ENCODE results near the gene TULP1. TPM values are rescaled to one million over a fixed set of nuclear protein-coding genes. Genes with fewer than 3 reads are reported as not detected.
"Not testable (repeated sequence)": the region's sequence is repeated elsewhere in the genome, so short reads cannot be mapped to it uniquely, and the experiment has no call there.

TULP1 gene
- total RNA-seq, 1 donor from 2014 or later: not detected

DNA sequence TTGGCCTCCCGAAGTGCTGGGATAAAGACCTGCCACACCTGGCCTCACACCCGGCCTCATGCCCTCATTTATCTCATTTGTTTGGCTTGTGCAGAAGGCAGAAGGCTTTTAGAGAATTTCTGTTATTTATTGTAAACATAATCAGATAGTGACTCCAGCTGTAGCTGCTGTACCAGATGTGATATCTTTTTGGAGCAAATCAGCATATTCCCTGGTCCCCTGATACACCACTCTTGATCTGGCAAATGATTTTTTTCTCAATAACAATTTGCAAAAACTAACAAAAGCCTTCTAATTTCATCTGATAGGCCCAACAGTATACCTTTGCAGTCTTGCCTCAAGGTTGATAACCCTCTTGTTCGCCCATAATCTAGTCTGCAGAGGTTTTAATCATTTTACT lies 26.5 kb upstream of the TULP1 start:
- Mint-ChIP-seq H3K27ac (no peak overlapping the region), H3K9me3 (no peaks in the 10 kb centered on the region), H3K4me1 (ENCODE audit: low read depth) (peaks cover 4% of the 10 kb centered on the region), H3K36me3 (ENCODE audit: low read depth) (no peaks in the 10 kb centered on the region), H3K4me3 (no peak overlapping the region), H3K27me3 (ENCODE audit: insufficient read depth) (peaks cover 13% of the 10 kb centered on the region)
- no peak for DNase-seq (ENCODE audit: low spot score)
- intact Hi-C loops (cut with micrococcal nuclease): no loop called here

DNA sequence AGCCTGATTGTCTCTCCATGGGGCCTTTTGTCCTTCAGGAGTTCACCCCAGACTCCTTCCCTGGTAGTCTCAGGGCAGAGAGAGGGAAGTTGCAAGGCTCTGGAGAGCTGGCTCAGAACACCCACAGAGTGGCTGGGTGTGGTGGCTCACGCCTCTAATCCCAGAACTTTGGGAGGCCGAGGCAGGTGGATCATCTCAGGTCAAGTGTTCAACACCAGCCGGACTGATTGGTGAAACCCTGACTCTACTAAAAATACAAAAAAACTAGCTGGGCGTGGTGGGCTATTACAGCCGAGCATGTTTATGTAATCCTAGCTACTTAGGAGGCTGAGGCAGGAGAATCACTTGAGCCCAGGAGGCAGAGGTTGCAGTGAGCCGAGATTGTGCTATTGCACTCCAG lies 23.2 kb upstream of the TULP1 start:
- not testable (repeated sequence) for H3K4me1 Mint-ChIP-seq (ENCODE audit: low read depth); H3K4me3 Mint-ChIP-seq; H3K36me3 Mint-ChIP-seq (ENCODE audit: low read depth)

DNA sequence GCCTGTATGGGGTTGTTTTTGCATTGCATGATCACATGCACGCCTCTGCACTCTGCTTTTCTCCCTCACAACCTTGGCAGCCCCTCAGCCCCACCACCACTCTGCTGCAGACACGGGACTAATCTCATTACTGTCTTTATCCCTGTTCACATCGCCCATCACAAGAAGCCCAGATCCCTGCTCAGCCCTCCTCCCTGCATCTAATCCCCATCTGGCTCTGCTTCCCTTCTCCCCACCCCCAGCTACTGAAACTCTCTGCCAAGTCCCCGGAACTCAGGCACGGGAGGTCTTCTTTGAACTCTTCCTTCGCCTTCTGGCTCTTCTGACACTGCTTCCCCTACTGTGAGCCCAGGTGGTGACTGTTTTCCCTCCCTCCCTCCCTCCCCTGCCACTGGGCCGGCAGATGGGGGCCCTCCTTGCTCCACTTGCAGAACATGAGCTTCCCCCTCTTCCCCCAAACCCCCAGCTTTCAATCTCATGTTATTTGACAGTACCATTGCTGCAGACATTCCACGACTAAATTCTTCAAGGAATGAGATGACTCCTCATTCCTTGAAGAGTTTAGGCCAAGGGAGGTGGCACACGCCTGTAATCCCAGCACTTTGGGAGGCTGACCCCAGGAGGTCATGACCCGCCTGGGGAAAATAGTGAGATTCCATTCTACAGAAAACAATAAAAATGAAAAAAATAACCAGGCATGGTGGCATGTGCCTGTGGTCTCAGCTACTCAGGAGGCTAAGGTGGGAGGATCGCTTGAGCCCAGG lies 21.9 kb upstream of the TULP1 start:
- no peak for DNase-seq (ENCODE audit: low spot score)
- intact Hi-C loops (cut with micrococcal nuclease): no loop called here
- Mint-ChIP-seq H3K27me3 (ENCODE audit: insufficient read depth) (peaks cover 18% of the 10 kb centered on the region), H3K4me3 (no peak overlapping the region), H3K9me3 (no peaks in the 10 kb centered on the region), H3K4me1 (ENCODE audit: low read depth) (peaks cover 6% of the 10 kb centered on the region), H3K27ac (no peak overlapping the region), H3K36me3 (ENCODE audit: low read depth) (no peaks in the 10 kb centered on the region)

More for the DNA sequence above, 23.2 kb upstream of the TULP1 start:
- DNase-seq (ENCODE audit: low spot score); H3K27ac Mint-ChIP-seq; intact Hi-C loops (cut with micrococcal nuclease); H3K9me3 Mint-ChIP-seq: not testable (repeated sequence)
- H3K27me3 Mint-ChIP-seq (ENCODE audit: insufficient read depth): peaks cover 18% of the 10 kb centered on the region

DNA sequence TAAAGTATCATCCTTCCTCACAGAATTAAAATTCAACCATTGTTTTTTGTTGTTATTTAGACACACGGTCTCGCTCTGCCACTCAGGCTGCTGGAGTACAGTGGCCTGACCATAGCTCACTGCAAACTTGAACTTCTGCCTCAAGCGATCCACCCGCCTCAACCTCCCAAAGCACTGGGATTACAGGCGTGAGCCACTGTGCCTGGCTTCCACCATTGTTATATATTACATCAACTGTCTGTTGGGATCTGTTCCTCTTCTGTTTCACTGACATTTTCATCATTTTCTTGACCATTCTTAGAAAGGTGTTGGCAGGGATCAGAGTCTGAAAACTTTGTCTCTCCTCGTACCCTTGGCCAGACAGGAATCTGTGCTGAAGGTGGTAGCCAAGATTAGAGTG lies 21.3 kb upstream of the TULP1 start:
- Mint-ChIP-seq H3K4me1 (ENCODE audit: low read depth) (peaks cover 6% of the 10 kb centered on the region), H3K9me3 (no peaks in the 10 kb centered on the region), H3K4me3 (no peak overlapping the region), H3K27me3 (ENCODE audit: insufficient read depth) (peaks cover 18% of the 10 kb centered on the region), H3K36me3 (ENCODE audit: low read depth) (no peaks in the 10 kb centered on the region), H3K27ac (no peak overlapping the region)
- DNase-seq (ENCODE audit: low spot score): no peak
- intact Hi-C loops (cut with micrococcal nuclease): no loop called here

GRCh38 chr6:35532126-35532525 lies 19.4 kb upstream of the TULP1 start:
- Mint-ChIP-seq H3K4me3 (no peak overlapping the region), H3K9me3 (no peaks in the 10 kb centered on the region), H3K36me3 (ENCODE audit: low read depth) (no peaks in the 10 kb centered on the region), H3K27me3 (ENCODE audit: insufficient read depth) (peaks cover 15% of the 10 kb centered on the region), H3K4me1 (ENCODE audit: low read depth) (peaks cover 6% of the 10 kb centered on the region), H3K27ac (no peak overlapping the region)
- DNase-seq (ENCODE audit: low spot score): no peak
- intact Hi-C loops (cut with micrococcal nuclease): no loop called here

DNA sequence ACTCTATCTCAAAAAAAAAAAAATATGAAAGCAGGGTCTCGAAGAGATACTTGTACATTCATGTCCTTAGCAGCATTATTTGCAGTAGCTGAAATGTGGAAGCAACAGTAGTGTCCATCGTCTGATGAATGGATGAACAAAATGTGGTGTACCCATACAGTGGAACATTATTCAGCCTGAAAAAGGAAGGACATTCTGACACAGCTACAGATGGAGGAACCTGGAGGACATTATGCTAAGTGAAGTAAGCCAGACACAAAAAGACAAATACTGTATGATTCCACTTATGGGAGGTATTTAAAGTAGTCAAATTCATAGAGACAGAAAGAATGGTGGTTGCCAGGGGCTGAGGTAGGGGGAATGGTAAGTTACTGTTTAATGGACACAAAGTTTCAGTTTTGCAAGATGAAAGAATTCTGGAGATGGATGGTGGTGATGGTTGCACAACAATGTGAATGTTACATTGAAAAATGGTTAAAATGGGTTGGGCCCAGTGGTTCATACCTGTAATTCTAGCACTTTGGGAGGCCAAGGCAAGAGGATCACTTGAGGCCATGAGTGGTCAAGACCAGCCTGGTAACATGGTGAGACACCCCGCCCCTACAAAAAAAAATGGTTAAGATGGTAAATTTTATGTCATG lies 11.8 kb upstream of the TULP1 start:
- no peak for DNase-seq (ENCODE audit: low spot score)
- Mint-ChIP-seq H3K27ac (no peak overlapping the region), H3K36me3 (ENCODE audit: low read depth) (no peaks in the 10 kb centered on the region), H3K9me3 (no peaks in the 10 kb centered on the region), H3K4me3 (no peak overlapping the region), H3K27me3 (ENCODE audit: insufficient read depth) (peaks cover 12% of the 10 kb centered on the region), H3K4me1 (ENCODE audit: low read depth) (peaks cover 19% of the 10 kb centered on the region)
- intact Hi-C loops (cut with micrococcal nuclease): loop anchor here (5.0 kb wide), 1 partner anchor 233 kb away; no protein-coding TSS in a partner anchor

DNA sequence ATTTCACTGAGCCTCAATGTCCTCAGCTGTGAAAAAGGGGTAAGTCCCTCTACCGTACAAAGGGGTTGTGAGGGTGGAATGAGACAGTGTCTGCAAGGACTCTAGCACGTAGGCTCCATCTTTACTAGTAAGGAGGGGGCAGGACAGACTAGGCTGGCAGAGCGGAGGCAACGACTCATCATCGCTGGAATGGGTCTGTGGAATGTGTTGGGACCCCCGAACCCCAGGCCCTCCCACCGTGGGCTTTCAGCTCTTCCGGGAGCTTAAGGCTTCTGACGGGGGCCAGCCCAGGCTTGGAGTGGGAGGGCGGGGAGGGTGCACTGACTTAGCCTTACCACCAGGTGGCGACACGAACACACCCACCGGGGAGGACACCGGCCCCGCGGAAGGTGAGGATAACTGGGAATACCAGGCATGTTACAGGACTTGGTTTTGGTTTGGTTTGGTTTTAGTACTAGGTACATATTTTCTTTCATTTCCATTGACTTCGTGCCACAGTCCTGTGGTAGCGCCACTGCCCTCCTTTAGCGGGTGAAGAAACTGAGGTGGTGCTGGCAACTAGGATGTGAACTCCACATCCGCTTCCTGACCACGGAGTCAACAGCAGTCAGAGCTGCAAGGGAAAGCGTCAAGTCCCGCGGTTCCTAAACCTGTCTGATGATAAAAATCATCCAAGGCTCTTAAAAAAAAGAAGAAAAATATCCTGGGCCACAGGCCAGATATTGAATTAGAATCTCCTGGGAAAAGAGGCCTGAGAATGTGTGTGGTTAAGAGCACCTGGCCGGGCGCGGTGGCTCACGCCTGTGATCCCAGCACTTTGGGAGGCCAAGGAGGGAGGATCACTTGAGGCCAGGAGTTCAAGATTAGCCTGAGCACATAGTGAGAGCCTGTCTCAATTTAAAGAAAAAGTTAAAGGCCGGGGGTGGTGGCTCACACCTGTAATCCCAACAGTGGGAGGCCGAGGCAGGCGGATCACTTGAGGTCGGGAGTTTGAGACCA lies 10.3 kb upstream of the TULP1 start:
- peaks cover 19% of the 10 kb centered on the region for H3K4me1 Mint-ChIP-seq (ENCODE audit: low read depth)
- H3K4me3 Mint-ChIP-seq: peak overlapping the region; percentile 69
- H3K36me3 Mint-ChIP-seq (ENCODE audit: low read depth): no peaks in the 10 kb centered on the region
- H3K9me3 Mint-ChIP-seq: no peaks in the 10 kb centered on the region
- peaks cover 12% of the 10 kb centered on the region for H3K27me3 Mint-ChIP-seq (ENCODE audit: insufficient read depth)
- intact Hi-C loops (cut with micrococcal nuclease): loop anchor here (1.0 to 5.0 kb wide), 6 partner anchors 29 to 838 kb away; partner anchors contain the start of gene ARMC12
- DNase-seq (ENCODE audit: low spot score): peak; percentile 48
- H3K27ac Mint-ChIP-seq: peak overlapping the region; percentile 52

DNA sequence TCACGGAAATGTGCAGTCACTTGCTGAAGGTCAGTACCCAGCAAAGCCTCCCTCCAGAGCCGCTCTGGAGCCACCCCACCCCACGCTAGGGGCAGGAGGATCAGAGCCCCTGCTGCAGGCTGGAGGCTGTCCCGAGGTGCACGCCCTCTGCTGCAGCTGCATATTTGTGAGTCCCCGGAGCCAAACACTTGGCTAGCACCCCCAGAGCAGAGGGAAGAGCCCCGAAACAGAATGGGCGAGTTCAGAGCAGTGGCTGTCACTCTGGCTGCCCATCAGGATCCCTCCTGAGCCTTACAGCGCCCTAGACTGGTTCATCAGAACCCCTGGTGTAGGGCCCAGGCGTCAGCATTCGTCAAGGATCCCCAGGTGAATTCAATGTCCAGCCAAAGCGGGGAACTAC lies 9.5 kb upstream of the TULP1 start:
- intact Hi-C loops (cut with micrococcal nuclease): loop anchor here (2.0 to 5.0 kb wide), 3 partner anchors 63 to 839 kb away; no protein-coding TSS in a partner anchor
- Mint-ChIP-seq H3K4me3 (no peak overlapping the region), H3K9me3 (no peaks in the 10 kb centered on the region), H3K27ac (no peak overlapping the region), H3K27me3 (ENCODE audit: insufficient read depth) (peaks cover 10% of the 10 kb centered on the region), H3K4me1 (ENCODE audit: low read depth) (peaks cover 19% of the 10 kb centered on the region), H3K36me3 (ENCODE audit: low read depth) (no peaks in the 10 kb centered on the region)
- no peak for DNase-seq (ENCODE audit: low spot score)

GRCh38 chr6:35521235-35521634 lies 8.5 kb upstream of the TULP1 start:
- H3K4me1 Mint-ChIP-seq (ENCODE audit: low read depth): peaks cover 19% of the 10 kb centered on the region
- intact Hi-C loops (cut with micrococcal nuclease): loop anchor here (5.0 kb wide), 1 partner anchor 236 kb away; no protein-coding TSS in a partner anchor
- peaks cover 6% of the 10 kb centered on the region for H3K27me3 Mint-ChIP-seq (ENCODE audit: insufficient read depth)
- H3K36me3 Mint-ChIP-seq (ENCODE audit: low read depth): no peaks in the 10 kb centered on the region
- no peak overlapping the region for H3K27ac Mint-ChIP-seq
- no peak overlapping the region for H3K4me3 Mint-ChIP-seq
- no peak for DNase-seq (ENCODE audit: low spot score)
- no peaks in the 10 kb centered on the region for H3K9me3 Mint-ChIP-seq

DNA sequence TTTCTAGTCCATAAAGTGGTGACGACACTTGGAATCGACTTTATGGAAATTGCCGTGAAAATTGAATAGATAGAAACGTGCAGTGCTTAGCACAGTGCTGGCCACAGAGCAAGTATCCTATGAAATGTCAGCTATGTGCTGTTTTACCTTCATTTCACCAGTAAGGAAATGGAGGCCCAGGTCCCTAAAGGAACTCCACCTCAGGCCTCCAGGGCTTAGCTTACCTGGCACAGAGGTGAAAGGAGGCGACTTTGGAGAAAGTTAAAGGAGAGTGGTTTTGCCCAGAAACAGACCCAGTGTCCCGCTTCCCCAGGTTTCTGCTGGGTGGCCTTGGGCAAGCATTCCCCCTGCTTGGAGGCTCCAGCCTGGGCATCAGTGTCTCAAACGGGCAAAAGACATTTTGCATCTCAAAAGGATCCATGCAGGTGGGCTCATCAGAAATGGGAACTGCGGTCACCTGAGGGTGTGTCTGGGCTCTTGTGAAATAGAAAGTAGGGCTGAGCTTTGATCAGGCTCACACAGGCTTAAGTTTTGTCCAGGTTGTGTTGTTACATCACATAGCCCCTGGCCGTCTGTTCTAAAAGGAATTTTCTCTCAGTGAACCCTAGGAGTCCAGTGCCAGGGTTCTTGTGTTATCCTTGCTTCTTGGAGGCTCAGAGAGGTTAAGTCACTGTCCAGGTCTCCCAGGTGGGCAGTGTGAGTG lies 6.8 kb upstream of the TULP1 start:
- no peaks in the 10 kb centered on the region for H3K9me3 Mint-ChIP-seq
- no peak overlapping the region for H3K27ac Mint-ChIP-seq
- intact Hi-C loops (cut with micrococcal nuclease): loop anchor here (5.0 kb wide), 1 partner anchor 238 kb away; no protein-coding TSS in a partner anchor
- no peaks in the 10 kb centered on the region for H3K36me3 Mint-ChIP-seq (ENCODE audit: low read depth)
- no peak for DNase-seq (ENCODE audit: low spot score)
- peaks cover 19% of the 10 kb centered on the region for H3K4me1 Mint-ChIP-seq (ENCODE audit: low read depth)
- peaks cover 9% of the 10 kb centered on the region for H3K27me3 Mint-ChIP-seq (ENCODE audit: insufficient read depth)
- H3K4me3 Mint-ChIP-seq: no peak overlapping the region

GRCh38 chr6:35518566-35519312 lies 6.0 kb upstream of the TULP1 start:
- intact Hi-C loops (cut with micrococcal nuclease): no loop called here
- no peaks in the 10 kb centered on the region for H3K36me3 Mint-ChIP-seq (ENCODE audit: low read depth)
- peaks cover 9% of the 10 kb centered on the region for H3K27me3 Mint-ChIP-seq (ENCODE audit: insufficient read depth)
- peaks cover 19% of the 10 kb centered on the region for H3K4me1 Mint-ChIP-seq (ENCODE audit: low read depth)
- no peak overlapping the region for H3K27ac Mint-ChIP-seq
- no peak overlapping the region for H3K4me3 Mint-ChIP-seq
- DNase-seq (ENCODE audit: low spot score): no peak
- no peaks in the 10 kb centered on the region for H3K9me3 Mint-ChIP-seq

All from activated T-helper 1 cell treated with anti-CD3 and anti-CD28 coated beads, Interleukin-12 subunit alpha, Interleukin-12 subunit beta, Interleukin-2, Interleukin-4 antibody, amounts not matched to agents 30 ng/mL and 10 ng/mL and 1 ng/mL, durations not matched to agents 14 hours and 24 hours and 36 hours (primary cell).